ENCODE measurements around the gene WNT6. TPM values are rescaled to one million over a fixed set of nuclear protein-coding genes. Genes with fewer than 3 reads are reported as not detected.

Gene WNT6
- total RNA-seq, 2 donors from 2014 or later: 1.8 to 2.4 TPM

DNA sequence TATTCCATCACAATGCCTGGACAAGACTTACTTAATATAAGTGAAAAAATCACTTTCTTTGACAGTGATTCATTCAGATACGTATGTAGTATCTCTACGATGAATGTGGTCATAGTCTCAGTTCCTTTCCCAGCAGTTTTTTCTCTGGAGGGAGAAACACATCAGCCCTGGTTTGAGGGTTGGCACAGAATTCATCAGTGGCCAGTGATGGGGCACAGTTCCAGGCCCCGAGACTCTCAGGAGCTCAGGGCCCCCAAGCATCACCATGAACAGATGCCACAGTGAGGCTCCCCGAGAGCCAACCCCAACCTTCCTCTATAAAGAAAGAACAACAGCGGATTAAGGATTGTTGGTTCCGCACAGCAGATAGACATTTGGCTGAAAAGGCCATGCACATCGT lies 40.5 kb upstream of the WNT6 start:
- peaks cover 17% of the 10 kb centered on the region for H3K36me3 ChIP-seq
- peak; percentile 26 for DNase-seq (ENCODE audit: low spot score)
- no peaks in the 10 kb centered on the region for H3K27me3 ChIP-seq
- TF ChIP-seq, protein P1, sequence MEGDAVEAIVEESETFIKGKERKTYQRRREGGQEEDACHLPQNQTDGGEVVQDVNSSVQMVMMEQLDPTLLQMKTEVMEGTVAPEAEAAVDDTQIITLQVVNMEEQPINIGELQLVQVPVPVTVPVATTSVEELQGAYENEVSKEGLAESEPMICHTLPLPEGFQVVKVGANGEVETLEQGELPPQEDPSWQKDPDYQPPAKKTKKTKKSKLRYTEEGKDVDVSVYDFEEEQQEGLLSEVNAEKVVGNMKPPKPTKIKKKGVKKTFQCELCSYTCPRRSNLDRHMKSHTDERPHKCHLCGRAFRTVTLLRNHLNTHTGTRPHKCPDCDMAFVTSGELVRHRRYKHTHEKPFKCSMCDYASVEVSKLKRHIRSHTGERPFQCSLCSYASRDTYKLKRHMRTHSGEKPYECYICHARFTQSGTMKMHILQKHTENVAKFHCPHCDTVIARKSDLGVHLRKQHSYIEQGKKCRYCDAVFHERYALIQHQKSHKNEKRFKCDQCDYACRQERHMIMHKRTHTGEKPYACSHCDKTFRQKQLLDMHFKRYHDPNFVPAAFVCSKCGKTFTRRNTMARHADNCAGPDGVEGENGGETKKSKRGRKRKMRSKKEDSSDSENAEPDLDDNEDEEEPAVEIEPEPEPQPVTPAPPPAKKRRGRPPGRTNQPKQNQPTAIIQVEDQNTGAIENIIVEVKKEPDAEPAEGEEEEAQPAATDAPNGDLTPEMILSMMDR (IDR thresholded peaks at IDR 0.05): no peak
- H3K9me3 ChIP-seq: no peaks in the 10 kb centered on the region
- H3K27ac ChIP-seq: no peak overlapping the region
- no peak overlapping the region for H3K4me3 ChIP-seq
- H3K4me1 ChIP-seq: no peaks in the 10 kb centered on the region

- Histone ChIP-seq H3K36me3 (peaks cover 1% of the 10 kb centered on the region), H3K4me1 (no peaks in the 10 kb centered on the region), H3K27ac (no peak overlapping the region), H3K27me3 (no peaks in the 10 kb centered on the region), H3K4me3 (no peak overlapping the region), H3K9me3 (no peaks in the 10 kb centered on the region)
- peak; percentile 36 for DNase-seq (ENCODE audit: low spot score)
- TF ChIP-seq, protein P1 (IDR thresholded peaks at IDR 0.05): no peak
Measured at GRCh38 chr2:218820746-218821369, 38.7 kb upstream of the WNT6 start.

- peak; percentile 57 for DNase-seq (ENCODE audit: low spot score)
- no peaks in the 10 kb centered on the region for H3K4me1 ChIP-seq
- H3K4me3 ChIP-seq: no peak overlapping the region
- TF ChIP-seq, protein P1 (IDR thresholded peaks at IDR 0.05): no peak
- no peaks in the 10 kb centered on the region for H3K36me3 ChIP-seq
- H3K27ac ChIP-seq: no peak overlapping the region
- no peaks in the 10 kb centered on the region for H3K27me3 ChIP-seq
- H3K9me3 ChIP-seq: no peaks in the 10 kb centered on the region
Measured at GRCh38 chr2:218821605-218822211, 37.9 kb upstream of the WNT6 start.

DNA sequence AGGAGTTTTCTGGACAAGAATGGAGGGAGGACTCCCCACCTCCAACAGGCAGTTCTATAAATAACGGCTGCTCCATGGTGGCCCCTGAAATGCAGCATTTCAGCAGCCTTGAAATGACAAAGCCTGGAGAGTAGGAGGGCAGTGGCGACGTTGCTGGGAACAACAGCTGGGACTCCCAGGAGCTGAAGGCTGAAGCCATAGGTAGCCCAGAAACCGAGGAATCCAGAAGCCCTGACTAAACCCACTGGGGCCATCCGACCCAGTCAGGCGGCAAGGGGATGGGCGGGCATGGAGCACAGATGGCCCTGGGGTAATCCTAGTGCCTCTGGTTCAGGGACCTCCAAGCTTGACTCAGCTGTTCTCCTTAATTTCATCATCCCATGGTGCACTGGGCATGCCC lies 37.0 kb upstream of the WNT6 start:
- Histone ChIP-seq H3K27ac (no peak overlapping the region), H3K4me1 (no peaks in the 10 kb centered on the region), H3K9me3 (no peaks in the 10 kb centered on the region), H3K36me3 (no peaks in the 10 kb centered on the region), H3K4me3 (no peak overlapping the region), H3K27me3 (no peaks in the 10 kb centered on the region)
- TF ChIP-seq, protein P1 (IDR thresholded peaks at IDR 0.05): no peak
- peak; percentile 42 for DNase-seq (ENCODE audit: low spot score)

- no peaks in the 10 kb centered on the region for H3K9me3 ChIP-seq
- no peak overlapping the region for H3K27ac ChIP-seq
- no peaks in the 10 kb centered on the region for H3K36me3 ChIP-seq
- H3K4me1 ChIP-seq: no peaks in the 10 kb centered on the region
- no peak overlapping the region for H3K4me3 ChIP-seq
- TF ChIP-seq, protein P1 (IDR thresholded peaks at IDR 0.05): no peak
- peak; percentile 54 for DNase-seq (ENCODE audit: low spot score)
- H3K27me3 ChIP-seq: no peaks in the 10 kb centered on the region
Measured at GRCh38 chr2:218823196-218823855, 36.3 kb upstream of the WNT6 start.
